NT2/D1 (cell line): Measurements from ENCODE around the gene ZNF614.
"Not testable (repeated sequence)": the region's sequence is repeated elsewhere in the genome, so short reads cannot be mapped to it uniquely, and the experiment has no call there.

Experiments used
- DNase-seq: peaks from one replicate; pipeline ENCODE4 v3.0.0-alpha.2; 2011; ENCODE audit warnings: low read depth, low spot score
- H3K27me3 ChIP-seq: 2 replicates; pipeline ENCODE4 v1.6.0; 2011; ENCODE audit warnings: mild to moderate bottlenecking; ENCODE audit not compliant: insufficient read length, insufficient read depth
- H3K36me3 ChIP-seq: 2 replicates; pipeline ENCODE4 v1.6.1; 2011; ENCODE audit warnings: mild to moderate bottlenecking, low read length, mixed read lengths; ENCODE audit not compliant: insufficient read depth, insufficient read length
- H3K4me1 ChIP-seq: 2 replicates; pipeline ENCODE4 v1.5.1; 2011; ENCODE audit not compliant: insufficient read depth, insufficient read length
- H3K4me3 ChIP-seq: 2 replicates; pipeline ENCODE4 v1.5.1; 2011; ENCODE audit warnings: low read depth; ENCODE audit not compliant: insufficient read length
- H3K9ac ChIP-seq: 2 replicates; pipeline ENCODE4 v1.6.0; 2011; ENCODE audit warnings: low read depth; ENCODE audit not compliant: insufficient read length
- H3K9me3 ChIP-seq: 2 replicates; pipeline ENCODE4 v1.5.1; 2011; ENCODE audit warnings: mild to moderate bottlenecking, low read length; ENCODE audit not compliant: insufficient read depth
- SUZ12 ChIP-seq: IDR thresholded peaks from 2 replicates; pipeline ENCODE4 v1.6.1; 2011; ENCODE audit not compliant: insufficient read length, insufficient read depth; ENCODE audit errors: extremely low read depth
- YY1 ChIP-seq: IDR thresholded peaks from 2 replicates; pipeline ENCODE4 v1.6.1; 2011; ENCODE audit not compliant: insufficient read length, insufficient read depth
- ZNF274 ChIP-seq: IDR thresholded peaks from 2 replicates; pipeline ENCODE4 v1.6.1; 2011; ENCODE audit warnings: mild to moderate bottlenecking, low read depth, low read length

The ZNF614 gene

GRCh38 chr19:51983361-51983760 is 44.8 kb downstream of the ZNF614 start:
- no peaks in the 10 kb centered on the region for H3K36me3 ChIP-seq
- TF ChIP-seq ZNF274 (no peak), SUZ12 (no peak), YY1 (no peak)
- no peak overlapping the region for H3K9ac ChIP-seq

GRCh38 chr19:51980926-51981325 is 47.3 kb downstream of the ZNF614 start:
- peaks cover 24% of the 10 kb centered on the region; the same call in 1 of the 2 replicates for H3K9me3 ChIP-seq
- H3K27me3 ChIP-seq, H3K36me3 ChIP-seq, H3K4me1 ChIP-seq, DNase-seq, H3K4me3 ChIP-seq, H3K9ac ChIP-seq: not testable (repeated sequence)

More at GRCh38 chr19:51983361-51983760, 44.8 kb downstream of the ZNF614 start:
- no peaks in the 10 kb centered on the region for H3K4me1 ChIP-seq
- H3K27me3 ChIP-seq, result no peaks in the 10 kb centered on the region
- H3K4me3 ChIP-seq, result no peak overlapping the region
- no peak for DNase-seq
- peaks cover 24% of the 10 kb centered on the region; the same call in 1 of the 2 replicates for H3K9me3 ChIP-seq

- no peaks in the 10 kb centered on the region for H3K36me3 ChIP-seq
- no peaks in the 10 kb centered on the region for H3K27me3 ChIP-seq
- no peak for TF ChIP-seq ZNF274
- no peak for TF ChIP-seq SUZ12
- no peak for TF ChIP-seq YY1
- peaks cover 24% of the 10 kb centered on the region; the same call in 1 of the 2 replicates for H3K9me3 ChIP-seq
- H3K9ac ChIP-seq, result no peak overlapping the region
- no peaks in the 10 kb centered on the region for H3K4me1 ChIP-seq
- no peak overlapping the region for H3K4me3 ChIP-seq
- DNase-seq, result no peak
Observed at GRCh38 chr19:51980116-51980736, 48.0 kb downstream of the ZNF614 start.

- H3K27me3 ChIP-seq, result no peaks in the 10 kb centered on the region
- H3K4me3 ChIP-seq, result no peak overlapping the region
- no peak for DNase-seq
- H3K4me1 ChIP-seq, result no peaks in the 10 kb centered on the region
- no peak for TF ChIP-seq SUZ12
- no peak for TF ChIP-seq ZNF274
- TF ChIP-seq YY1, result no peak
- peaks cover 9% of the 10 kb centered on the region for H3K36me3 ChIP-seq
- H3K9me3 ChIP-seq, result peaks cover 25% of the 10 kb centered on the region
- H3K9ac ChIP-seq, result no peak overlapping the region
Observed at GRCh38 chr19:51978882-51979281, 49.3 kb downstream of the ZNF614 start.

GRCh38 chr19:51977346-51977745 is 50.8 kb downstream of the ZNF614 start:
- Histone ChIP-seq H3K36me3 (peaks cover 24% of the 10 kb centered on the region), H3K4me1 (no peaks in the 10 kb centered on the region), H3K4me3 (no peak overlapping the region), H3K9ac (no peak overlapping the region), H3K27me3 (no peaks in the 10 kb centered on the region), H3K9me3 (peaks cover 41% of the 10 kb centered on the region)
- TF ChIP-seq ZNF274, result no peak
- TF ChIP-seq SUZ12, result no peak
- TF ChIP-seq YY1, result no peak
- no peak for DNase-seq

GRCh38 chr19:51976852-51977251 is 51.3 kb downstream of the ZNF614 start:
- Histone ChIP-seq H3K9ac (no peak overlapping the region), H3K4me3 (no peak overlapping the region), H3K9me3 (peaks cover 46% of the 10 kb centered on the region), H3K4me1 (no peaks in the 10 kb centered on the region), H3K36me3 (peaks cover 27% of the 10 kb centered on the region), H3K27me3 (no peaks in the 10 kb centered on the region)
- DNase-seq, result no peak
- TF ChIP-seq ZNF274 (no peak), YY1 (no peak), SUZ12 (no peak)

GRCh38 chr19:51975787-51976186 is 52.4 kb downstream of the ZNF614 start:
- not testable (repeated sequence) for H3K9ac ChIP-seq, H3K4me1 ChIP-seq, DNase-seq, H3K27me3 ChIP-seq, H3K4me3 ChIP-seq
- peaks cover 56% of the 10 kb centered on the region for H3K9me3 ChIP-seq
- peaks cover 37% of the 10 kb centered on the region for H3K36me3 ChIP-seq

GRCh38 chr19:51971624-51972023 is 56.6 kb downstream of the ZNF614 start:
- no peaks in the 10 kb centered on the region for H3K27me3 ChIP-seq
- no peak for TF ChIP-seq YY1
- no peak for TF ChIP-seq SUZ12
- TF ChIP-seq ZNF274, result no peak
- H3K9me3 ChIP-seq, result peaks cover 64% of the 10 kb centered on the region
- no peak overlapping the region for H3K4me3 ChIP-seq
- no peak overlapping the region for H3K9ac ChIP-seq
- no peak for DNase-seq
- H3K36me3 ChIP-seq, result peaks cover 63% of the 10 kb centered on the region
- H3K4me1 ChIP-seq, result no peaks in the 10 kb centered on the region
